Activated naive CD4-positive, alpha-beta T cell treated with anti-CD3 and anti-CD28 coated beads, Interleukin-2, amount 50 U/mL, for 16 hours (primary cell): ENCODE results near the gene ZNF587.
"Not testable (repeated sequence)": the region's sequence is repeated elsewhere in the genome, so short reads cannot be mapped to it uniquely, and the experiment has no call there.

Experiments
- DNase-seq: peaks from one replicate; pipeline ENCODE4 v3.0.0-alpha.2; 2020

The ZNF587 gene

DNA sequence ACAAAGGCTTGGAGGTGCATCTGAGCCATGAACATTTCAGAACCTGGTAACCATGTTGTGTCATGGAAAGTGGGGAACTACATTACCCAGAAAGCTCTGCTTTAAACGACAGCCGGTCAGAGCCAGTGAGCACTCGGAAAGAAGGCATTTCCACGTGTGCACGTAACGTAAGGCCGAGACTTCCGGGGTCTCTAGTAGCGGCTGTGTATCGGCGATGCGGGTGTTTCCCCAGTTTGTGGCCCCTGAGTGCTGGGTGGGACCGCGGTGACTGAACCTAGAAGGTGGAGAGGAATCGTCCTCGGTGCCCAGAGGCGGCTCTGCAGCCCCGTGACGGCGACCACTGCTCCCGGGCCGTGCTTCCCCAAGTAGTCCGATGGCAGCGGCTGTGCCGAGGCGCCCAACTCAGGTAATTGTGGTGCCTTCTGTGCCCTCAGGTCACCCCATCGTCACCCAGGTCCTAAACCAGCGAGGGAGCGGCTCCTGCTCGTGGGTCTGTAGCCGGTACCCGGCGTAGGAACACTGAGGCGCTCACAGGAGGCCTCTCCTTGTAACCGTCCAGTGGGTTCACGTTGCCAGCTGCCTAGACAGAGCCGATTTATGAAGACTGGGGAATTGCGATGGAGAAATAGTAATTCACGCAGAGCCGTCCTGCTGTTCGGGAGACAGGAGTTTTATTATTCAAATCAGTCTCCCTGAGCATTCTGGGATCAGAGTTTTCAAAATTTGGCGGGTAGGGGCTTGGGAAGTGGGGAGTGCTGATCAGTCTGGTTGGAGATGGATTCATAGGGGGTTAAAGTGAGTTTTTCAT lies at the start of gene ZNF587:
Gene ZNF587, plus strand, starts transcription at position 194 of the 808 bp plus-strand sequence. Its CDS starts 180 bp downstream, at position 374.
- DNase-seq: peak; percentile 77

DNA sequence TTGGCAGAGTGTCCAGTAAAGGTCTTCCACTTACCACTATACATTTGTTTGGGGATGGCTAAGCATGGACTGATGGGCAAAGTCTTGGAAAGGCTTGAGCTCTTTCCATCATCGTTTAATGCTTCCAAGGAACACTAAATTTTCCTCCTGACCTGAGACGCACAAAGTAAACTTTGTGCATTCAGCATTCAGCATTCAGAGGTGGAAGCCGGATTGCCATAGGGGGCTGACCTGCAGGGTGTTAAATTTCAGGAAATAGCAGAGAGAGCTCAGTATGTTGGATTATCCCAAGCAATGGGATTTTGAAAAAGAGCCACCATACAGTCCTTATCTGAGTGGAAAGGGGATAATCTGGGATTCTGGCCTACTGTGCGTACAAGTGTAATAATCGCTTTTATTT lies 49.0 kb upstream of the ZNF587 start:
- DNase-seq: no peak

DNA sequence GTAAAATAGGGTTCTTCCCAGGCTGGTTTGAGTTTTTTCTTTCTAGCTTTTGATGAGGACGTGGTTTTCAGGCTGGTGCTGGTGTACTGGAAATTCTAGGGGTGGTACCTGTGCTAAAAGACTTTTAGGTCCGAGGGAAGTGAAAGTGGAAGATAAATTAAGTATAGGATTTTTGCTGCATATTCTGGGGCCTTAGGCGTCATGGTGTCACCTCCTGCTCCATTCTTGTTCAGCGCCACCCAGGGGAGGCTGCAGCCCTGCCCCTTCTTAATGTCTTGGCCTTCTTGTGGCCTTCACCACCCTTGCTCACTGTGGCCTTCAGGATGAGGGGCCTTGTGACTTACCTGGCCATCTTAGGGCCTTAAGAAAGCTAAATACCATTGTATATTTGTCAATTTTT lies 47.4 kb upstream of the ZNF587 start:
- no peak for DNase-seq

DNA sequence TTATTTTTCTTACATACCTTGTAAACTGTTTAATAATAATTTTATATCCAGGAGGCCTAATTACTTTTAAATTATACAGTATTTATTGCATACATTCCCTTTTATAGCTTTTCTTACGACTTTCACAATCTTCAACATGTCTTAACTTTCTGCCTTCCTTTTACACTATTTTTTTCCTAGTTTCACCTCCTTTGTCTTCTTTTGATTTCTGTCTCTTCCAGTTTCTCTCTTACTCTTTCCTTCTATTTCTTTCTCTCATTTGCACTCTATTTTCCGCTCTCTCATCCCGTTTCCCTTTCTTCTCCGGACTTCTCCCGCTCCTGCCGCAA lies 46.4 kb upstream of the ZNF587 start:
- DNase-seq: no peak

DNA sequence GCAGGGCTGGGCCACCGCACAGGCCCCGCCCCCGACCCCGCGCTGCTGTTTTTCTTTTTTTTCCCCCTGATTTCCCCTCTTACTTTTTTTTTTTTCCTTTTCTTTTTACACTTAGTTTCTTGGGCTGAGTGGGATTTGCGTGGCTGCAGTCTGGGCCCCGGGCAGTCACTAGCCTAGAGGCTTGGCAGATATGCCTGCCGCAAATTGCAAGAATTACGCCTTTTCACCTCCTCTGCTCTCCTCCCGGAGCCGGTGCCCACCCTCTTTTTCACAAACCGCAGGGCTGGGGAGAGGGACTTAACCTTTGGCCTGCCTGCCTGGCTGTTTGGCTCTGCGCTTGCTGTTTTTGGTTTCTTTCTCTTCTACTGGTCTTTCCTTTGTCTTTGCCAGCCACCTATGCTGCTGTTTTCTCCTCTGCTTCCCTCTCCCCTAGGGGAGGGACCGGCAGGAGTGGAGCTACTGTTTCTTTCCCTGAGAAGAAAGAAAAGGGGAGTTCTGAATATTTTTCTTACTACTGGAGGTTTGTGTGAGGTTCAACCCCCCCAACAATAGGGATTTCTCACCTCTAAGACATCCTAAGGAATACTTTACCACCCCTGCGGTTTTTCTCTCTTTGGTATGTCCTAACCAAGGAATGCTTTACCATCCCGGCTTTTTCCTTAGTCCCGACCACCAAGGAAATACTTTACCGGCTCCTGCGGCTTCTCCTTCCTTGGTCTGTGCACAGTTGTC lies 45.9 kb upstream of the ZNF587 start:
- DNase-seq: no peak

DNA sequence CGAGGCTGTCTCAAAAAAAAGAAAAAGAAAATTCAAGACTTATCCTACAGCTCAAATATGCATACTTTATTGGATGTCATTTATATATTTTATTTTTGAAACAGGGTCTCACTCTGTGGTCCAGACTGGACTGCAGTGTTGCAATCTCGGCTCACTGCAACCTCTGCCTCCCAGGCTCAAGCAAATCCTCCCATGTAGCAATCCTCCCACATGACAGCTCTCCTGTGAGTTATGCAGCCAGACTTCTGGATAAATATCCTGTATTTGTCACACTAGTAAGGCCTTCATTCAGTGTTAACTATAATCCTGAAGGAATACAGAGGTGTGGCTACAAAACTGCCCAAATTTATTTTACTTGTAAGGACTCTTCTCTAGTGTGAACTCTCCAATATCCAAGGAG lies 42.1 kb upstream of the ZNF587 start:
- DNase-seq: no peak

DNA sequence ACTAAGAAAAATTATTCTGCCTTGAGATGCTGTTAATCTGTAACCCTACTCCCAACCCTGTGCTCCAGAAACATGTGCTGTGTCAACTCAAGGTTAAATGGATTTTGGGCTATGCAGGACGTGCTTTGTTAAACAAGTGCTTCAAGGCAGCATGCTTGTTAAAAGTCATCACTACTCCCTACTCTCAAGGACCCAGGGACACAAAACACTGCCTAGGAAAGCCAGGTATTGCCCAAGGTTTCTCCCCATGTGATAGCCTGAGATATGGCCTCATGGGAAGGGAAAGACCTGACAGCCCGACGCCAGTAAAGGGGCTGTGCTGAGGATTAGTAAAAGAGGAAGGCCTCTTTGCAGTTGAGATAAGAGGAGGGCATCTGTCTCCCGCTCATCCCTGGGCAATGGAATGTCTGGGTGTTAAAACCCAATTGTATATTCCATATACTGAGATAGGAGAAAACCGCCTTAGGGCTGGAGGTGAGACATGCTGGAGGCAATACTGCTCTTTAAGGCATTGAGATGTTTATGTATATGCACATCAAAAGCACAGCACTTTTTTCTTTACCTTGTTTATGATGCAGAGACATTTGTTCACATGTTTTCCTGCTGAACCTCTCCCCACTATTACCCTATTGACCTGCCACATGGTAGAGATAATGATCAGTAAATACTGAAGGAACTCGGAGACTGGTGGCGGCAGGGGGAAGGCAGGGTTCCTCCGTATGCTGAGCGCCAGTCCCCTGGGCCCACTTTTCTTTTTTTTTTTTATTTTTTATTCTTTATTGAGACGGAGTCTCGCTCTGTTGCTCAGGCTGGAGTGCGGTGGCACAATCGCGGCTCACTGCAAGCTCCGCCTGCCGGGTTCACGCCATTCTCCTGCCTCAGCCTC lies 39.0 kb upstream of the ZNF587 start:
- DNase-seq: not testable (repeated sequence)

DNA sequence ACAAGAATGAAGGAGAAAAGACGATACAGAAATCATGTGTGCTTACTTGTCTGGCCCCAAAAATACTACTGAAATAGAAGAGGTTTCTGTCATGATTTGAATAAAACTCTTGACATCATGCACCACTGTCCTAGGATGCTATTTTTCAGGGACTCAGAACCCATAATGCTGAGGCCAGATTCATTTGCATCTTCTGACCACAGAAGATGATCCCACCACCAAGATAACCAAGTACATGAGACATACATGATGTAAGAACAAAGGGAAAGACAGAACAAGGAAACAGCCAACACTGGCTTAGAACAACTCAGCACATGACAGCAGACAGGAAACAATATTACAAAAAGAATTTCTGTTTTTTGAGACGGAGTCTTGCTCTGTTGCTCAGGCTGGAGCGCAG lies 37.4 kb upstream of the ZNF587 start:
- no peak for DNase-seq

DNA sequence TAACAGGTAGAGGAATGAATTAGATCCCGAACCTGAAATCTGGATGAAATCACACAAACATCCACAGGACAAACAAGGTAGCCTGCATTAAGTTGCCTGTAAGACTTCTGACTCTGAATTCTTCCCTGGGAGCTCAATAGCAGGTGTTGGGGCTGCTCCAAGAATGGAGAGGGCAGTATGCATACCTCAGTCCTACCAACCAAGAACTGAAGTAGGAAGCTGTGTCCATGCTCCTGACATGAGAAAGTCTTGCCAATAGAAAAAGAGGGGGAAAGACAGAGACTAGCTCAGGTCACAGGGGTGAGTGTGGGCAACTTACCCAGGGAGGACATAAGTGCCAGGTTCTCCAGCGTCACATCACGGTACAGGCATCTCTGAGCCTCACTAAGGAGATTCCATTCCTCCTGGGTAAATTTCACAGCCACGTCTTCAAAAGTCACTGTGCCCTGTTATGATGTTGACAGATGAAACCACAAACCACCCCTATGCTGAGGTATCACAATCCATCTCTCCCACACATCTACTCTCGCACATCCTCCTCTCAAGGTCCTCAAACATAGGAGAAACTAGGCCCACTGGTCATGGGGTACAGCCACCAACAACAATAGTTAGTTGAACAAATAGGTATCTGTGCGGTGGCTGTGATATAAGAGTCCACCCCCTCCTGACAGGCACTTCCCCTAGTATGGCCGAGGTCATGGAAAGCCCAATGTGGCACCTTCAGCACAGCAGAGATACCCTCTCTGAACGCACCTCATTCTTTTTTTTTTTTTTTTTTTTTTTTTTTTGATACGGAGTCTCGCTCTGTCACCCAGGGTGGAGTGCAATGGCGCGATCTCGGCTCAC lies 36.5 kb upstream of the ZNF587 start:
- not testable (repeated sequence) for DNase-seq

DNA sequence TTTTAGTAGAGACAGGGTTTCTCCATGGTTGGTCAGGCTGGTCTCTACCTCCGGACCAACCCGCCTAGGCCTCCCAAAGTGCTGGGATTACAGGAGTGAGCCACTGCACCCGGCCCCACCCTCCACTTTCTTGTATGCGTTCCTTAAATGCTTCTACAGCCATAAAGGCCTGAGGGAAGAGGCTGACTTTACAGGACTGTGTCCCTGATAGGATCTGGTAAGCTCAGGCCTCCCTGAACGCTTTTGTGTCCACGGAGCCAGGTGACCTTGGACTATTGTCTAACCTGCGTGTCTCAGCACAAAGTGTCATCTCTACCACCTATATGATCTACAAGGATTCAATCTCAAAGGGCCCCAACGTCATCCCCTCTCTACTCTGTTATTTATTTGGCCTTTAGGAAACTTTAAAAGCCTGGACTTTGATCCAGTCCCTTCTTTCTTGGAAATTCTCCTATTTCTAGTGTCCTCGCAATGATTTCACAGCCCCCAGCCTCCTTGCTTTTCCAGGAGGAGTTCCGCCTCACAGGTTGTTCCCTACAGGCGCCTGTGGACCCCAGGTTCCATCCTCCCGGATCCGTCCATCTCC lies 35.6 kb upstream of the ZNF587 start:
- no peak for DNase-seq

DNA sequence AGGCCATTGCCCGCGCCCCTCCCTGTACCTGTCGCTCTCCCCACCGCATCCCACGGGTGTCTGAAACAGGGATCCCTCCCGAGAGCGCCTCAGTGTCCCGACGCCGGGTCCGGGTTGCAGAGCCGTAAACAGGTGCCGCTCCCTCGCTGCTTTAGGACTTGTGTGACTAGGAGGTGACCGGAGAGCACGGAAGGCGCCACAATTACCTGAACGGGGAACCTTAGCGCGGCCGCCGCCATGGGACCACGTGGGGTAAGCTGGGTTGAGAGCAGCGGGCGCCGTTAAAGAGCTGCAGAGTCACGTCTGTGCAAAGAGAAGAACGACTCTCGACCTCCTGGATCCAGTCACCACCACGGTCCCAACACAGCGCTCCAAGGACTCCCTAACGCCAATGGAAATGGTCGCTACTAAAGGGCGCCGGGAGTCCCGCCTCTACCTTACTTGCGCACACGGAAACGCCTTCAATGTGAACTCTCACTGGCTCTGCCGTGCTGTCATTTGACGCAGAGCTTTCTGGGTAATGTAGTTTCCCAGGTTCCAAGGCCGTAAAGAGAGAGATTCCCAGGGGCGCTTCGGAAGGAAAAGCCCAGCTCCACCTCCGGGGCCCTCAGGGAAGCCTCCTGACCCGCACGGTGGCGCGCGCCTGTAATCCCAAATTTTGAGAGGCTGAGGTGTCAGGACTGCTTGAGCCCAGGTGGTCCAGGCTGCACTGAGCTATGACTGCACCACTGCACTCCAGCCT lies 35.0 kb upstream of the ZNF587 start, which contains the start of gene ZNF552:
Gene ZNF552, minus strand, starts transcription at position 409 of the 742 bp plus-strand sequence. Its CDS starts 170 bp downstream, at position 239.
- peak; percentile 75 for DNase-seq

DNA sequence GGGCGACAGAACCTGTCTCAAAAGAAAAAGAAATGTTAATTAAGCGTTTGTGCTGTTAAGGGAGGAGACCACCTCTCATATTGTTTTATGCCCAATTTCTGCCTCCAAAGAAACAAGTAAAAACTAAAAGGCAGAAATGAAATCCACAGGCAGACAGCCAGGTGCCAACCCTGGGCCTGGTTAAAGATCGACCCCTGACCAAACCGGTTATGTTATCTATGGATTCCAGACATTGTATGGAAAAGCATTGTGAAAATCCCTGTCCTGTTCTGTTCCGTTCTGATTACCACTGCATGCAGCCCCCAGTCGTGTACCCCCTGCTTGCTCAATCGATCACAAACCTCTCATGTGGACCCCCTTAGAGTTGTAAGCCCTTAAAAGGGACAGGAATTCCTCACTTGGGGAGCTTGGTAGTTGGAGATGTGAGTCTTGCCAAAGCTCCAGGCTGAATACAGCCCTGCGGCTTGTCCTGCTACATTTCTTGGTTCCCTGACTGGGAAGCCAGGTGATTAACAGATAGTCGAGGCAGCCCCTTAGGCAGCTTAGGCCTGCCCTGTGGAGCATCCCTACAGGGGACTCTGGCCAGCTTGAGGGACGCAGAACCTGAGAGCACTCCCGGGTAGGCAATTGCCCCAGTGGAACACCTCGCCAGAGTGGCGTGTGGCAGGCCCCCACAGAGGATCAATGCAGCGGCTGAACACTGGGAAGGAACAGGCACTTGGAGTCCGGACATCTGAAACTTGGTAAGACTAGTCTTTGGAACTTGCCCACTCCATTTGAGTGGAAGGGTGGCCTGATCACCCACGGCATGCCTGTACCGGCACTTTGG lies 34.2 kb upstream of the ZNF587 start:
- DNase-seq: no peak

DNA sequence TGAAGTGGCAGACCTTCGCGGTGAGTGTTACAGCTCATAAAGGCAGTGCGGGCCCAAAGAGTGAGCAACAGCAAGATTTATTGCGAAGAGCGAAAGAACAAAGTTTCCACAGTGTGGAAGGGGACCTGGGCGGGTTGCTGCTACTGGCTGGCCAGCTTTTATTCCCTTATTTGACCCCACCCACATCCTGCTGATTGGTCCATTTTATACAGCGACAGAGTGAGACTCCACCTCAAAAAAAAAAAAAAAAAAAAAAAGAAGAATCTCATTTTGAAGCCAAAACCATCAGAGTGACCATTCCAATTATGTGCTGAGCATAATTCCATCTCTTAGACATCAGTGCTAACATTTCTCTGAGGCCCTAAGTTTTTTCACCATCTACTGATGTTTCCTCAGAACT lies 33.0 kb upstream of the ZNF587 start:
- no peak for DNase-seq

DNA sequence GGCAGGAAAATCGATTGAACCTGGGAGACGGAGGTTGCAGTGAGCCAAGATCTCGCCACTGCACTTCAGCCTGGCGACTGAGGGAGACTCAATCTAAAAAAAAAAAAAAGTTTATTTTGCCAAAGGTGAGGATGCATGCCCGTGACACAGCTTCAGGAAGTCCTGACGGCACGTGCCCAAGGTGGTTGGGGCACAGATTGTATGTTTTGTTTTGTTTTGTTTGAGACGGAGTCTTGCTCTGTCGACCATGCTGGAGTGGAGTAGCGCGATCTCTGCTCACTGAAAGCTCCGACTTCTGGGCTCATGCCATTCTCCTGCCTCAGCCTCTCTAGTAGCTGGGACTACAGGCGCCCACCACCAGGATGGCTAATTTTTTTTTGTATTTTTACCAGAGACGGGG lies 31.7 kb upstream of the ZNF587 start:
- DNase-seq: no peak

DNA sequence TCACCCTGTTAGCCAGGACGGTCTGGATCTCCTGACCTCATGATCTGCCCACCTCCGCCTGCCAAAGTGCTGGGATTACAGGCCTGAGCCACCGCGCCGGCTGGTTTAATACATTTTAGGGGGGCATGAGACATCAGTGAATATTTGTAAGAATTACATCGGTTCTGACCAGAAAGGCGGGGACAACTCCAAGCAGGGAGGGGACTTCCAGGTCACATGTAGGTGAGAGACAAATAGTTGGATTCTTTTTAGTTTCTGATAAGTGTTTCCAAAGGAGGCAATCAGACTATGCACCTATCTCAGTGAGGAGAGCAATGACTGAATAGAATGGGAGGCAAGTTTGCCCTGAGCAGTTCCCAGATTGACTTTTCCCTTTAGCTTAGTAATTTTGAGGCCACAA lies 31.3 kb upstream of the ZNF587 start:
- no peak for DNase-seq

DNA sequence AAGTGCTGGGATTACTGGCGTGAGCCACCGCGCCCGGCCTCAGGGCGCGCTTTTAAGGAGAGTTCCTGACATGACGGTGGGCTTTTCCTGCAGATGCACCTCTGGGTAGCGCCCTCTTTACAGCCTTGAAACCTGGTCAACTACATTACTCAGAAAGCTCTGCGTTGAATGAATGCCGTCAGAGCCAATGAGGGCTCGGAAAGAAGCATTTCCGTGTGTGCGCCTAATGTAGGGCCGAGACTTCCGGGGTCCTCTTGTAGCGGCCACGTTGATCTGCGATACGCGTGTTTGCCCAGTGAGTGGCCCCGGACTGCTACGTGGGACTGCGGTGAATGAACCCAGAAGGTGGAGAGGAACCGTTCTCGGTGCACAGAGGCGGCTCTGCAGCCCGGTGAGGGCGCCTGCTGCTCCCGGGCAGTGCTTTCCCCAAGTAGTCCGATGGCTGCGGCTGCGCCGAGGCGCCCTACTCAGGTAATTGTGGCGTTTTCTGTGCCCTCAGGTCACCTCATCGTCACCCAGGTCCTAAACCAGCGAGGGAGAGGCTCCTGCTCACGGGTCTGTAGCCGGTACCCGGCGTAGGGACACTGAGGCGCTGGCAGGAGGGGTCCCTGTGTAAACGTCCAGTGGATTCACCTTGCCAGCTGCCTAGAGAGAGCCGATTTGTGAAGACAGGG lies 30.0 kb upstream of the ZNF587 start:
- peak; percentile 79 for DNase-seq

DNA sequence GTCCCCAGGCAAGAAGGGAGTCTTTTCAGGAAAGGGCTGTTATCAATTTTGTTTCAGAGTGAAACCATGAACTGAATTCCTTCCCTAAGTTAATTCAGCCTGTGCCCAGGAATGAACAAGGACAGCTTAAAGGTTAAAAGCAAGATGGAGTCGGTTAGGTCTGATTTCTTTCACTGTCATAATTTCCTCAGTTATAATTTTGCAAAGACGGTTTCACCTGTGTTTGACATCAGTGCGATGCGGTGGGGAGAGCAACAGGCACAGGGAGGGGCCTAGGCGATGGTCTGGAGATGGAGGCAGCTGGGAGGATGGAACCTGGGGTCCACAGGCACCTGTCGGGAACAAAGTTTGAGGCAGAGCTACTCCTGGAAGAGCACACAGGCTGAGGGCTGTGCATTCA lies 29.1 kb upstream of the ZNF587 start:
- no peak for DNase-seq

DNA sequence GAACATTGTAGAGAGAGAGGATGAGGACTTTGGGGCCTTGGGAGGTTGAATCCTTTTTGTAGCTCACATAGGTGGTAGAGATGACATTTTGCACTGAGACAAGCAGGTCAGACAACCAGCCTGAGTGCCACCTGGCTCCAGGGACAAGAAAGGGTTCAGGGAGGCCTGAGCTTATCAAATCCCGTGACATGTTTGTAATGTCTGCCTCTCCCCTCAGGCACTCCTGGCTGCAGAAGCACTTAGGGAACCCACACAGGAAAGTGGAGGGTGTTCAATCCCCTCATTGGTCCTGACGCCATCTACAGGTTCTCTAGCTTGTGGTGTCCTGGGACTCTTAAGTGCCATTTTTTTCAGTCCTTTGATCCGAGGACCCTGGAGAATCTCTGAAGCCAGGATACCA lies 28.6 kb upstream of the ZNF587 start:
- DNase-seq: not testable (repeated sequence)

DNA sequence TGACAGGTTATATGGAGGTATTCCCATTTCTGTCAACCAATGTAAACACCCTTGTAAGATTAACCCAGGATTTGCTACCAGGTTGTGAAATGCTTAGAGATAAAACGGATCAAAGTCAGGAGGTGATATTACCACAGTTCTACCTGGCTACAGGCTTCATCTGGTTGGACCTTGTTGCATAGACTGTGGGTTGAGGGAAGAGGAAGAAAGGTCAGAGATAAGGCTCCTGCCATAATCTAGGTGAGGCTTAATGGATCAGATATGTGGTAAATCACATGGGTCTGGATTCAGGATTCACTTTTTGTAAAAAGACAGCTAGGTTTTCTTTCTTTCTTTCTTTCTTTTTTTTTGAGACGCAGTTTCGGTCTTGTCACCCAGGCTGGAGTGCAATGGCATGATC lies 28.2 kb upstream of the ZNF587 start:
- DNase-seq: not testable (repeated sequence)

DNA sequence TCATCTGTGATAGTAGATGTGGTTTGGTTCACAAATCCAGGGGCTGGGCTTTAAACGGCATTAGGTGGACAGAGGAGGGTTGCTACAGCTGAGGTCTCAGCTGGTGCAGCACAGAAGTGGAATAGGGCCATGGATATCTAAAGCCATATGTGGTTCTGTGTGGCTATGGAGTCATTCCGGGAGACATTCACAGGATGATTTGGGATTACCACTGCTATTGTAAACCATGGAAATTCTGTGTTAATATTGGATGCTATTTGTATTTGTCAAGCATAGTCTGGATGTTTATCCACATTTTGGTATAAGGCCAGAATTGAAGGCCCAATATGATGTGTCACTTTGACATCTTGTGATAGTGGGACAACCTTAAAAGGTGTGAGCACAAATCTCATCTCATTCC lies 26.5 kb upstream of the ZNF587 start:
- not testable (repeated sequence) for DNase-seq
